HCT116 (cell line): ENCODE measurements around the gene LCAT. TPM values are rescaled to one million over a fixed set of nuclear protein-coding genes. Genes with fewer than 3 reads are reported as not detected.

Experiments used
- ATAC-seq: fragments of 200-7000 bp; cut with Tn5 transposase; 2 replicates; pipeline ENCODE4 v1.9.1; 2020; ENCODE audit warnings: mild to moderate bottlenecking, moderate library complexity
- BruUV-seq: library from RNA; stranded (reverse); fragments of 400-500 nt; replicated peaks from 2 replicates; lab custom pipeline; 2021; lab: Mats Ljungman, UMichigan
- CTCF ChIA-PET: fragments of 300-600 bp; sonication (Branson Sonifier 250); formaldehyde crosslinking; loops from one replicate; lab custom pipeline; 2021; ENCODE audit warnings: antibody characterized with exemption; lab: Charles Lee
- POLR2A ChIA-PET: fragments of 300-600, 350-600 bp; sonication (Branson Sonifier 250); formaldehyde crosslinking; loops from one replicate; lab custom pipeline; 2021; ENCODE audit warnings: antibody characterized with exemption; lab: Charles Lee
- RAD21 ChIA-PET, 2 experiments: fragments of 300-600 bp; sonication (Branson Sonifier 250); formaldehyde crosslinking; loops; one replicate each; lab custom pipeline; 2023; ENCODE audit warnings: low total read pairs in 2 of 2; ENCODE audit not compliant: uncharacterized antibody in 2 of 2, unreplicated experiment in 2 of 2, low non-redundant PET in 1 of 2; lab: Charles Lee
- DNase-seq: peaks from one replicate; pipeline ENCODE4 v3.0.0-alpha.2; 2010; ENCODE audit warnings: low read depth, low spot score
- H2AFZ ChIP-seq: fragments of 200-600 bp; shearing (Covaris generic), sonication (generic); 2 replicates; pipeline ENCODE4 v1.6.1; 2017; ENCODE audit warnings: low read depth, mixed run types, mixed read lengths, antibody characterized with exemption, low read length; ENCODE audit not compliant: poor library complexity, severe bottlenecking
- H3K27ac ChIP-seq: 2 replicates; pipeline ENCODE4 v1.5.1; 2012; ENCODE audit warnings: low read depth, low read length
- H3K27me3 ChIP-seq: fragments of 200-600 bp; sonication (generic); 2 replicates; pipeline ENCODE4 v1.6.1; 2016; ENCODE audit warnings: mixed run types, low read length, mixed read lengths; ENCODE audit not compliant: insufficient read depth
- H3K36me3 ChIP-seq, 2 experiments: fragments of 200-500 bp in 1 of 2; fragments of 200-600 bp in 1 of 2; sonication (Bioruptor generic) in 1 of 2; sonication (generic) in 1 of 2; 2 replicates each; pipeline versions ENCODE4 v1.5.1 to v1.6.1; 2014 to 2016; ENCODE audit warnings: low read length in 2 of 2, inconsistent platforms in 1 of 2, mixed read lengths in 1 of 2, mixed run types in 1 of 2; ENCODE audit not compliant: insufficient read depth in 2 of 2, control insufficient read depth in 1 of 2
- H3K4me1 ChIP-seq, 2 experiments: fragments of 200-600 bp in 1 of 2; sonication (generic) in 1 of 2; 2 replicates each; pipeline versions ENCODE4 v1.5.1 to v1.6.1; 2012 to 2017; ENCODE audit warnings: low read length in 2 of 2, inconsistent platforms in 1 of 2, mild to moderate bottlenecking in 1 of 2, mixed read lengths in 1 of 2, mixed run types in 1 of 2, moderate library complexity in 1 of 2; ENCODE audit not compliant: insufficient read depth in 2 of 2, control insufficient read depth in 1 of 2
- H3K4me2 ChIP-seq: fragments of 200-600 bp; sonication (generic); 2 replicates; pipeline ENCODE4 v1.6.1; 2017; ENCODE audit warnings: mixed run types, low read length, mixed read lengths
- H3K4me3 ChIP-seq, 2 experiments: fragments of 200-600 bp in 1 of 2; sonication (generic) in 1 of 2; replicated peaks in 1 of 2; 2 replicates each; pipeline ENCODE4 v1.5.1; 2011 to 2016; ENCODE audit warnings: low read length in 2 of 2, control low read depth in 1 of 2, low read depth in 1 of 2, mild to moderate bottlenecking in 1 of 2, mixed read lengths in 1 of 2, mixed run types in 1 of 2
- H3K79me2 ChIP-seq: fragments of 200-600 bp; sonication (generic); 2 replicates; pipeline ENCODE4 v1.6.1; 2017; ENCODE audit warnings: mild to moderate bottlenecking, mixed run types, low read length, moderate library complexity, mixed read lengths; ENCODE audit not compliant: insufficient read depth
- H3K9ac ChIP-seq: fragments of 200-600 bp; sonication (generic); 2 replicates; pipeline ENCODE4 v1.6.1; 2016; ENCODE audit warnings: low read length, mixed read lengths
- H3K9me2 ChIP-seq: fragments of 200-600 bp; sonication (generic), shearing (Covaris generic); 2 replicates; pipeline ENCODE4 v1.6.1; 2017; ENCODE audit warnings: mixed run types, mild to moderate bottlenecking, moderate library complexity; ENCODE audit not compliant: insufficient read depth
- H3K9me3 ChIP-seq, 2 experiments: fragments of 200-500 bp in 1 of 2; fragments of 200-600 bp in 1 of 2; sonication (Bioruptor generic) in 1 of 2; sonication (generic) in 1 of 2; 2 replicates each; pipeline ENCODE4 v1.6.1; 2014 to 2017; ENCODE audit warnings: low read length in 2 of 2, mixed read lengths in 2 of 2, inconsistent platforms in 1 of 2, low read depth in 1 of 2, mild to moderate bottlenecking in 1 of 2, mixed run types in 1 of 2, moderate library complexity in 1 of 2; ENCODE audit not compliant: control insufficient read depth in 1 of 2, insufficient read depth in 1 of 2
- H4K20me1 ChIP-seq: fragments of 200-600 bp; sonication (generic), shearing (Covaris generic); 2 replicates; pipeline ENCODE4 v1.6.1; 2017; ENCODE audit warnings: mixed run types, mild to moderate bottlenecking, moderate library complexity; ENCODE audit not compliant: insufficient read depth
- CBX3 ChIP-seq: IDR thresholded peaks from 2 replicates; pipeline ENCODE4 v1.6.1; 2012; ENCODE audit warnings: low read depth
- EGR1 ChIP-seq: IDR thresholded peaks from 2 replicates; pipeline ENCODE4 v1.6.1; 2012; ENCODE audit warnings: low read depth
- EZH2 ChIP-seq: fragments of 200-600 bp; sonication (generic); IDR thresholded peaks from 2 replicates; pipeline ENCODE4 v1.6.1; 2017; ENCODE audit warnings: antibody characterized with exemption, mixed run types
- POLR2AphosphoS5 ChIP-seq: IDR thresholded peaks from 2 replicates; pipeline ENCODE4 v1.6.1; 2011; ENCODE audit warnings: mild to moderate bottlenecking, low read depth, low read length, moderate library complexity
- SP1 ChIP-seq: IDR thresholded peaks from 2 replicates; pipeline ENCODE4 v1.6.1; 2012; ENCODE audit warnings: low read depth
- SRF ChIP-seq: IDR thresholded peaks from 2 replicates; pipeline ENCODE4 v1.6.1; 2012; ENCODE audit warnings: low read depth
- TCF7L2 ChIP-seq: IDR thresholded peaks from 2 replicates; pipeline ENCODE4 v1.7.0; 2011; ENCODE audit warnings: borderline replicate concordance, inconsistent platforms; ENCODE audit not compliant: insufficient read depth, insufficient read length; ENCODE audit errors: extremely low read depth
- intact Hi-C: fragments of 100-400 bp; cut with micrococcal nuclease; formaldehyde crosslinking; loops from 2 replicates; pipeline ENCODE4 v1.10.0; 2022
- total RNA-seq: library from RNA; stranded (reverse); gene quantifications from one replicate; pipeline ENCODE4 v1.2.1, GENCODE V29; 2021; ENCODE audit not compliant: unreplicated experiment
- TF ChIP-seq, protein P1 (sequence below), 3 experiments: fragments of 200-600 bp in 1 of 3; sonication (generic) in 1 of 3; IDR thresholded peaks in 2 of 3; conservative IDR thresholded peaks in 1 of 3; 2 replicates each; pipeline ENCODE4 v1.5.1; 2012 to 2017; ENCODE audit warnings: low read depth in 2 of 3, low read length in 2 of 3, antibody characterized with exemption in 1 of 3, borderline replicate concordance in 1 of 3, control low read depth in 1 of 3, mild to moderate bottlenecking in 1 of 3, mixed read lengths in 1 of 3, mixed run types in 1 of 3, moderate library complexity in 1 of 3; ENCODE audit not compliant: insufficient read depth in 1 of 3
- TF ChIP-seq, protein P2 (sequence below): IDR thresholded peaks from 2 replicates; pipeline ENCODE4 v1.6.1; 2012
- TF ChIP-seq, protein P3 (sequence below): IDR thresholded peaks from 2 replicates; pipeline ENCODE4 v1.6.1; 2011; ENCODE audit warnings: mild to moderate bottlenecking, low read length, moderate library complexity; ENCODE audit not compliant: insufficient replicate concordance; ENCODE audit errors: extremely low read depth
- TF ChIP-seq, protein P4 (sequence below): IDR thresholded peaks from 2 replicates; pipeline ENCODE4 v1.6.1; 2012

The LCAT gene
- total RNA-seq, 1 experiment from 2014 or later = 17.6 TPM

DNA sequence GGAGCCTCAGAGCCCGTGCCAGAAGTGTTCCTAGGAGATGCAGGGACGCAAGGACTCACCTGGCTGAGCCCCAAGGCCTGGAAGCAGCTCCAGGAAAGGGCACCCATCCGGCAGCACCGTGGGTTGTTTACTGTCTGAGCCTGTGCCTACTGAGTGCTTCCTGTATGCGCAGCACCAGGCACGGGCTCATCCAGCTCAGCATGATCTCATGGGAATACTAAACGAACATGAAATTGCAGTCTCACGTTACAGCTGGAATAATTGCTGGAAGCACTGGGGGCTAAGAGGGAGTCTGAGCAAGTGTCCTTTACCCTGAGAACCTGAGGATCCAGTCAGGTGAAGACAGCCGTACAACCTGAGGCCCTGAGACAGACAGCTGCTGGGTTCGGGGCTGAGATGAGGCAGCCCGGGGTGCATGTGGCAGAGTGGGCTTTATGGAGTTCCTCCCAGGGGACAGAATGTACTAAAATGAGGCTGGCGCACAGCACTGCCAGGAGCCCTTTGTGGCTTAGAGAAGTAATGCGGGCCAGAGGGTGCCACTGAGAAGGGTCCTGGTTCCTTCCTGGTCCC is 17.7 kb downstream of the LCAT start:
- no peaks in the 10 kb centered on the region for H3K9me3 ChIP-seq
- H4K20me1 ChIP-seq = no peaks in the 10 kb centered on the region
- ChIA-PET POLR2A (interaction anchor here (0.6 to 2.4 kb wide), 2 partner anchors 9 to 114 kb away, joined by 3 to 8 read pairs; no protein-coding TSS in a partner anchor), CTCF (interaction anchor here (0.8 kb wide), 1 partner anchor 9 kb away, joined by 5 read pairs; no protein-coding TSS in a partner anchor), RAD21 (no interaction called here)
- H3K4me3 ChIP-seq = no peak overlapping the region
- H3K79me2 ChIP-seq = no peaks in the 10 kb centered on the region
- H2AFZ ChIP-seq = no peak overlapping the region
- no peak overlapping the region for H3K9ac ChIP-seq
- no peak overlapping the region for H3K27ac ChIP-seq
- no peak overlapping the region for H3K4me2 ChIP-seq
- no peaks in the 10 kb centered on the region for H3K27me3 ChIP-seq
- ATAC-seq (peak; percentile 52), DNase-seq (no peak)
- no peaks in the 10 kb centered on the region for H3K9me2 ChIP-seq
- no TSS peak for BruUV-seq
- H3K36me3 ChIP-seq = no peaks in the 10 kb centered on the region; a peak in 2 of 4 replicates
- intact Hi-C loops = no loop called here
- TF ChIP-seq, protein P1, sequence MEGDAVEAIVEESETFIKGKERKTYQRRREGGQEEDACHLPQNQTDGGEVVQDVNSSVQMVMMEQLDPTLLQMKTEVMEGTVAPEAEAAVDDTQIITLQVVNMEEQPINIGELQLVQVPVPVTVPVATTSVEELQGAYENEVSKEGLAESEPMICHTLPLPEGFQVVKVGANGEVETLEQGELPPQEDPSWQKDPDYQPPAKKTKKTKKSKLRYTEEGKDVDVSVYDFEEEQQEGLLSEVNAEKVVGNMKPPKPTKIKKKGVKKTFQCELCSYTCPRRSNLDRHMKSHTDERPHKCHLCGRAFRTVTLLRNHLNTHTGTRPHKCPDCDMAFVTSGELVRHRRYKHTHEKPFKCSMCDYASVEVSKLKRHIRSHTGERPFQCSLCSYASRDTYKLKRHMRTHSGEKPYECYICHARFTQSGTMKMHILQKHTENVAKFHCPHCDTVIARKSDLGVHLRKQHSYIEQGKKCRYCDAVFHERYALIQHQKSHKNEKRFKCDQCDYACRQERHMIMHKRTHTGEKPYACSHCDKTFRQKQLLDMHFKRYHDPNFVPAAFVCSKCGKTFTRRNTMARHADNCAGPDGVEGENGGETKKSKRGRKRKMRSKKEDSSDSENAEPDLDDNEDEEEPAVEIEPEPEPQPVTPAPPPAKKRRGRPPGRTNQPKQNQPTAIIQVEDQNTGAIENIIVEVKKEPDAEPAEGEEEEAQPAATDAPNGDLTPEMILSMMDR (IDR thresholded peaks at IDR 0.05 in 2 of 3, conservative IDR thresholded peaks at IDR 0.05 in 1 of 3; ENCODE audit: borderline replicate concordance in 1 of 3, insufficient read depth in 1 of 3, low read depth in 2 of 3, low read length in 2 of 3) = peak in 2 of 3 experiments; percentile 25 to 33; a peak in 3 of 6 replicates
- TF ChIP-seq EGR1 = no peak
- H3K4me1 ChIP-seq = no peaks in the 10 kb centered on the region

DNA sequence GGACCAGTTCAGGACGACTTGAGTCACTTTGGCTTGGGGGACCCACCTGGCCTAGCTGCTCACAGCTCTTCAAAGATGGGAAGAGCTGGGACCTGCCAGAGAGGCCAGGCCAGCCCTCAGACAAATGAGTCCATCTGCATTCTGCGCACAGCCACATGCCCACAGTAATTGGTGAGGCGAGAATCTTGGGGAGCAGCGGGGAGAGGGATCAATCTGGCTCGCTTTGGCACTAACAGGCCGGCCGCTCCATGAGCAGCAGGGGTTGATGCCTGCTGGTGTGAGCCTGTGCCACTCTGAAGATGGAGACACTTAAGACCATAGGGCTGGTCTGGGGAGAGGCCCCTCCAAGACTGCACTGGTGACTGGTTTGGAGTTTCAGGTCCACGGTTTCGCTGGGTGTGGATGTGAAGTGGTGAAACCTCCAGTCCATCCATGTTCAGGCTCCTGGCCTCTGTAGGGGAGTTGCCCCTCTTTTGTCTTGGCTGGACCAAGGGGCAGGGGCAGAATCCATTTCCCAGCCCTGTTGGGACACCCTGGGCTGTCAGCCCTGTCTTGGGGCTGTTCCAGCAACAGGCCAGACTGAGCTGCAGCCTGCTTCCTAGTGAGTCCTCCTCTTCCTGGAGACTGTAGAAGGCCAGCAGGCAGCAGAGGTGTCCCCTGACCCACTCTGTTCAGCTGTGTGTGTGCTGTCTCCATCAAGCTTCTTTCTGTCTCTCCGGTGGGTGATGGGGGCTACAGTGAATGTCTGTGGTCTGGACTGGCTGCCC is 19.6 kb downstream of the LCAT start:
- ATAC-seq (no peak), DNase-seq (no peak)
- H3K4me1 ChIP-seq = no peaks in the 10 kb centered on the region
- no peak overlapping the region for H2AFZ ChIP-seq
- no peaks in the 10 kb centered on the region for H3K79me2 ChIP-seq
- no peak overlapping the region for H3K4me2 ChIP-seq
- no peaks in the 10 kb centered on the region for H3K9me3 ChIP-seq
- H3K9me2 ChIP-seq = no peaks in the 10 kb centered on the region
- H3K36me3 ChIP-seq = no peaks in the 10 kb centered on the region; a peak in 1 of 4 replicates
- intact Hi-C loops = no loop called here
- no TSS peak for BruUV-seq
- H3K27me3 ChIP-seq = no peaks in the 10 kb centered on the region
- no peak overlapping the region for H3K9ac ChIP-seq
- H4K20me1 ChIP-seq = no peaks in the 10 kb centered on the region
- ChIA-PET RAD21 (no interaction called here), POLR2A (interaction anchor here (2.4 kb wide), 1 partner anchor 11 kb away, joined by 8 read pairs; no protein-coding TSS in a partner anchor), CTCF (interaction anchor here (0.6 to 1.3 kb wide), 4 partner anchors 107 to 401 kb away, joined by 3 to 4 read pairs (median 4); no protein-coding TSS in a partner anchor)
- no peak overlapping the region for H3K27ac ChIP-seq
- H3K4me3 ChIP-seq = no peak overlapping the region
- TF ChIP-seq, protein P2, sequence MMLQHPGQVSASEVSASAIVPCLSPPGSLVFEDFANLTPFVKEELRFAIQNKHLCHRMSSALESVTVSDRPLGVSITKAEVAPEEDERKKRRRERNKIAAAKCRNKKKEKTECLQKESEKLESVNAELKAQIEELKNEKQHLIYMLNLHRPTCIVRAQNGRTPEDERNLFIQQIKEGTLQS = no peak
- TF ChIP-seq POLR2AphosphoS5 = no peak
- TF ChIP-seq EZH2 = no peak
- no peak for TF ChIP-seq SP1
- TF ChIP-seq SRF = no peak
- TF ChIP-seq TCF7L2 = no peak
- TF ChIP-seq, protein P3, sequence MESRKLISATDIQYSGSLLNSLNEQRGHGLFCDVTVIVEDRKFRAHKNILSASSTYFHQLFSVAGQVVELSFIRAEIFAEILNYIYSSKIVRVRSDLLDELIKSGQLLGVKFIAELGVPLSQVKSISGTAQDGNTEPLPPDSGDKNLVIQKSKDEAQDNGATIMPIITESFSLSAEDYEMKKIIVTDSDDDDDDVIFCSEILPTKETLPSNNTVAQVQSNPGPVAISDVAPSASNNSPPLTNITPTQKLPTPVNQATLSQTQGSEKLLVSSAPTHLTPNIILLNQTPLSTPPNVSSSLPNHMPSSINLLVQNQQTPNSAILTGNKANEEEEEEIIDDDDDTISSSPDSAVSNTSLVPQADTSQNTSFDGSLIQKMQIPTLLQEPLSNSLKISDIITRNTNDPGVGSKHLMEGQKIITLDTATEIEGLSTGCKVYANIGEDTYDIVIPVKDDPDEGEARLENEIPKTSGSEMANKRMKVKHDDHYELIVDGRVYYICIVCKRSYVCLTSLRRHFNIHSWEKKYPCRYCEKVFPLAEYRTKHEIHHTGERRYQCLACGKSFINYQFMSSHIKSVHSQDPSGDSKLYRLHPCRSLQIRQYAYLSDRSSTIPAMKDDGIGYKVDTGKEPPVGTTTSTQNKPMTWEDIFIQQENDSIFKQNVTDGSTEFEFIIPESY = no peak
- TF ChIP-seq CBX3 = no peak
- TF ChIP-seq, protein P4, sequence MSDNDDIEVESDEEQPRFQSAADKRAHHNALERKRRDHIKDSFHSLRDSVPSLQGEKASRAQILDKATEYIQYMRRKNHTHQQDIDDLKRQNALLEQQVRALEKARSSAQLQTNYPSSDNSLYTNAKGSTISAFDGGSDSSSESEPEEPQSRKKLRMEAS = no peak
- TF ChIP-seq EGR1 = no peak
